NCI-H1417 treated with DMSO at 0.1 percent for 48 hours (cell line): ENCODE results near the gene C20orf173.

Source experiments
- DNase-seq: peaks from one replicate; lab custom pipeline; 2025; lab: John Stamatoyannopoulos, UW

The C20orf173 gene

GRCh38 chr20:35506872-35507638 lies 22.4 kb downstream of the C20orf173 start:
- DNase-seq = no peak

GRCh38 chr20:35506179-35506578 lies 23.3 kb downstream of the C20orf173 start:
- no peak for DNase-seq

GRCh38 chr20:35504751-35505150 lies 24.7 kb downstream of the C20orf173 start:
- no peak for DNase-seq

- DNase-seq = no peak
These were observed 25.5 kb downstream of the C20orf173 start for GRCh38 chr20:35503841-35504561.

GRCh38 chr20:35503281-35503680 lies 26.2 kb downstream of the C20orf173 start:
- DNase-seq = no peak

GRCh38 chr20:35502352-35502751 lies 27.1 kb downstream of the C20orf173 start:
- DNase-seq = no peak

GRCh38 chr20:35499271-35499670 lies 30.2 kb downstream of the C20orf173 start:
- DNase-seq = no peak

GRCh38 chr20:35497780-35498189 lies 31.7 kb downstream of the C20orf173 start:
- no peak for DNase-seq

GRCh38 chr20:35497320-35497719 lies 32.1 kb downstream of the C20orf173 start:
- DNase-seq = no peak

- no peak for DNase-seq
These were observed 33.0 kb downstream of the C20orf173 start for GRCh38 chr20:35496481-35496880.

- no peak for DNase-seq
These were observed 37.1 kb downstream of the C20orf173 start for GRCh38 chr20:35492352-35492751.

- no peak for DNase-seq
These were observed 37.6 kb downstream of the C20orf173 start for GRCh38 chr20:35491823-35492222.

- DNase-seq = no peak
These were observed 38.7 kb downstream of the C20orf173 start for GRCh38 chr20:35490736-35491181.

- no peak for DNase-seq
These were observed 39.7 kb downstream of the C20orf173 start for GRCh38 chr20:35489717-35490116.

- DNase-seq = no peak
These were observed 42.0 kb downstream of the C20orf173 start for GRCh38 chr20:35487479-35487878.

- DNase-seq = no peak
These were observed 49.7 kb downstream of the C20orf173 start for GRCh38 chr20:35479798-35480197.

- no peak for DNase-seq
These were observed 50.5 kb downstream of the C20orf173 start for GRCh38 chr20:35478804-35479472.
